Measurements from ENCODE around the gene RPL7L1.

Gene RPL7L1

GRCh38 chr6:42879372-42880239 lies at the start of gene RPL7L1:
RPL7L1 (plus strand) TSS chr6:42879616; CDS start chr6:42879911, 295 bp downstream.
- Histone ChIP-seq H3K4me2 (ENCODE audit: low read depth, low read length, poor library complexity, severe bottlenecking) (peak within 1 kb of the TSS; percentile 63), H3K27me3 (ENCODE audit: low read length) (no peaks in the 10 kb centered on the region), H4K20me1 (ENCODE audit: low read depth, low read length) (peaks cover 3% of the 10 kb centered on the region; the same call in 1 of the 2 replicates), H3K79me2 (ENCODE audit: insufficient read depth, low read length) (peaks cover 41% of the 10 kb centered on the region), H3K9me2 (replicated peaks; ENCODE audit: insufficient read depth, low read length) (no peaks in the 10 kb centered on the region), H3K36me3 (ENCODE audit: low read length) (peaks cover 17% of the 10 kb centered on the region), H3K4me3 (ENCODE audit: insufficient read depth, low read length, poor library complexity, severe bottlenecking) (peak within 1 kb of the TSS; percentile 79), H3K27ac (ENCODE audit: low read depth, low read length) (peak within 1 kb of the TSS; percentile 80), H3F3A (ENCODE audit: insufficient read depth) (peaks cover 17% of the 10 kb centered on the region), H2AFZ (ENCODE audit: low read depth, low read length, severe bottlenecking) (peak within 1 kb of the TSS; percentile 91), H3K9me3 (ENCODE audit: insufficient read depth, low read length) (no peaks in the 10 kb centered on the region), H3K9ac (ENCODE audit: low read length) (peak within 1 kb of the TSS; percentile 74)
- TF ChIP-seq, protein P1, sequence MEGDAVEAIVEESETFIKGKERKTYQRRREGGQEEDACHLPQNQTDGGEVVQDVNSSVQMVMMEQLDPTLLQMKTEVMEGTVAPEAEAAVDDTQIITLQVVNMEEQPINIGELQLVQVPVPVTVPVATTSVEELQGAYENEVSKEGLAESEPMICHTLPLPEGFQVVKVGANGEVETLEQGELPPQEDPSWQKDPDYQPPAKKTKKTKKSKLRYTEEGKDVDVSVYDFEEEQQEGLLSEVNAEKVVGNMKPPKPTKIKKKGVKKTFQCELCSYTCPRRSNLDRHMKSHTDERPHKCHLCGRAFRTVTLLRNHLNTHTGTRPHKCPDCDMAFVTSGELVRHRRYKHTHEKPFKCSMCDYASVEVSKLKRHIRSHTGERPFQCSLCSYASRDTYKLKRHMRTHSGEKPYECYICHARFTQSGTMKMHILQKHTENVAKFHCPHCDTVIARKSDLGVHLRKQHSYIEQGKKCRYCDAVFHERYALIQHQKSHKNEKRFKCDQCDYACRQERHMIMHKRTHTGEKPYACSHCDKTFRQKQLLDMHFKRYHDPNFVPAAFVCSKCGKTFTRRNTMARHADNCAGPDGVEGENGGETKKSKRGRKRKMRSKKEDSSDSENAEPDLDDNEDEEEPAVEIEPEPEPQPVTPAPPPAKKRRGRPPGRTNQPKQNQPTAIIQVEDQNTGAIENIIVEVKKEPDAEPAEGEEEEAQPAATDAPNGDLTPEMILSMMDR (IDR thresholded peaks at IDR 0.05; ENCODE audit: insufficient read depth, low read length, poor library complexity, severe bottlenecking) = no peak
- TF ChIP-seq EZH2phosphoT487 (conservative IDR thresholded peaks at IDR 0.05; ENCODE audit: low read length) = no peak

DNA sequence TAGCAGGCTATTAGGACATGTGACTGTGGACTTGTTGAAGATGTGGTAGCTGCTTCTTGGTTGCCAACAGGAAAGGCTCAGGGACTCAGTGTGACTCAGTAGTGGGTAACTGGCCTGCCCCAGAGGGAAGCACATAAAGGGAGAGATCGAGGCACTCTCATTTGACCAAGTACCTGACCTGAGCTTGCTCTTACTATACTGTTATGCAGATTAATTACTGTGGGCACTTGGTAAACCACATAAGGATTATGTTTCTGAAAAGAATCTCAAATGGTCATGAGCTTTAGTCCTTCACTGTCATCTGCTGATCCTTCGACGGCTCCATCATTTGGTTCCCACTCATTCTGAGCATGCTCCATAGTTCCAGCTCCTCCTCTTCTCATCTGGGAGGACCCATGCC lies 48.2 kb upstream of the RPL7L1 start:
- H3K9me2 ChIP-seq (replicated peaks; ENCODE audit: insufficient read depth, low read length) = no peaks in the 10 kb centered on the region
- no peaks in the 10 kb centered on the region for H3K27me3 ChIP-seq (ENCODE audit: low read length)
- H4K20me1 ChIP-seq (ENCODE audit: low read depth, low read length) = no peaks in the 10 kb centered on the region
- peaks cover 11% of the 10 kb centered on the region; the same call in 1 of the 2 replicates for H3K79me2 ChIP-seq (ENCODE audit: insufficient read depth, low read length)
- H3K9ac ChIP-seq (ENCODE audit: low read length) = no peak overlapping the region
- H3K9me3 ChIP-seq (ENCODE audit: insufficient read depth, low read length) = no peaks in the 10 kb centered on the region
- no peak overlapping the region for H3K4me3 ChIP-seq (ENCODE audit: insufficient read depth, low read length, poor library complexity, severe bottlenecking)
- H3K36me3 ChIP-seq (ENCODE audit: low read length) = peaks cover 20% of the 10 kb centered on the region; the same call in 1 of the 2 replicates
- no peak overlapping the region for H2AFZ ChIP-seq (ENCODE audit: low read depth, low read length, severe bottlenecking)
- no peak overlapping the region for H3K4me2 ChIP-seq (ENCODE audit: low read depth, low read length, poor library complexity, severe bottlenecking)
- peaks cover 3% of the 10 kb centered on the region; the same call in 1 of the 2 replicates for H3F3A ChIP-seq (ENCODE audit: insufficient read depth)
- no peak overlapping the region for H3K27ac ChIP-seq (ENCODE audit: low read depth, low read length)
- TF ChIP-seq, protein P1 (IDR thresholded peaks at IDR 0.05; ENCODE audit: insufficient read depth, low read length, poor library complexity, severe bottlenecking) = no peak
- no peak for TF ChIP-seq EZH2phosphoT487 (conservative IDR thresholded peaks at IDR 0.05; ENCODE audit: low read length)

DNA sequence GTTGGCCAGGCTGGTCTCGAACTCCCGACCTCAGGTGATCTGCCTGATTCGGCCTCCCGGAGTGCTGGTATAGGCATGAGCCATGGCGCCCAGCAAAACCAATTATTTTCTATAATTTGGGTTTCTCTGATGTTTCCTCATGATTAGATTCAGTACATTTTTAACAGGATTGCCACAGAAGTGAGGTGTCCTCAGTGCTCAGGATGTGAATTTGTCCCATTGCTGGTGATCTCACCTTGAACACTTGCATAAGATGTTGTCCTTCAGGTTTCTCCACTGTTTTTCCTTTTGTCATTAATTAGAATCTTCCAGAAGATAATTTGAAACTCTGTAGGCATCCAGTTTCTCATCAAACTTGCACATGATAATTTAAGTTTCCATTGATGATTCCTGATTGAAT lies 45.4 kb upstream of the RPL7L1 start:
- no peak overlapping the region for H3K9ac ChIP-seq (ENCODE audit: low read length)
- no peak overlapping the region for H3K27ac ChIP-seq (ENCODE audit: low read depth, low read length)
- H3K9me2 ChIP-seq (replicated peaks; ENCODE audit: insufficient read depth, low read length) = no peaks in the 10 kb centered on the region
- H3K79me2 ChIP-seq (ENCODE audit: insufficient read depth, low read length) = peaks cover 12% of the 10 kb centered on the region; the same call in 1 of the 2 replicates
- no peaks in the 10 kb centered on the region for H4K20me1 ChIP-seq (ENCODE audit: low read depth, low read length)
- H3K27me3 ChIP-seq (ENCODE audit: low read length) = no peaks in the 10 kb centered on the region
- H3K4me2 ChIP-seq (ENCODE audit: low read depth, low read length, poor library complexity, severe bottlenecking) = no peak overlapping the region
- peaks cover 3% of the 10 kb centered on the region; the same call in 1 of the 2 replicates for H3F3A ChIP-seq (ENCODE audit: insufficient read depth)
- TF ChIP-seq EZH2phosphoT487 (conservative IDR thresholded peaks at IDR 0.05; ENCODE audit: low read length) = no peak
- TF ChIP-seq, protein P1 (IDR thresholded peaks at IDR 0.05; ENCODE audit: insufficient read depth, low read length, poor library complexity, severe bottlenecking) = no peak
- H2AFZ ChIP-seq (ENCODE audit: low read depth, low read length, severe bottlenecking) = no peak overlapping the region
- no peaks in the 10 kb centered on the region for H3K9me3 ChIP-seq (ENCODE audit: insufficient read depth, low read length)
- peaks cover 7% of the 10 kb centered on the region; the same call in 1 of the 2 replicates for H3K36me3 ChIP-seq (ENCODE audit: low read length)
- no peak overlapping the region for H3K4me3 ChIP-seq (ENCODE audit: insufficient read depth, low read length, poor library complexity, severe bottlenecking)
